ENCODE data around the gene PRR5.

The PRR5 gene

DNA sequence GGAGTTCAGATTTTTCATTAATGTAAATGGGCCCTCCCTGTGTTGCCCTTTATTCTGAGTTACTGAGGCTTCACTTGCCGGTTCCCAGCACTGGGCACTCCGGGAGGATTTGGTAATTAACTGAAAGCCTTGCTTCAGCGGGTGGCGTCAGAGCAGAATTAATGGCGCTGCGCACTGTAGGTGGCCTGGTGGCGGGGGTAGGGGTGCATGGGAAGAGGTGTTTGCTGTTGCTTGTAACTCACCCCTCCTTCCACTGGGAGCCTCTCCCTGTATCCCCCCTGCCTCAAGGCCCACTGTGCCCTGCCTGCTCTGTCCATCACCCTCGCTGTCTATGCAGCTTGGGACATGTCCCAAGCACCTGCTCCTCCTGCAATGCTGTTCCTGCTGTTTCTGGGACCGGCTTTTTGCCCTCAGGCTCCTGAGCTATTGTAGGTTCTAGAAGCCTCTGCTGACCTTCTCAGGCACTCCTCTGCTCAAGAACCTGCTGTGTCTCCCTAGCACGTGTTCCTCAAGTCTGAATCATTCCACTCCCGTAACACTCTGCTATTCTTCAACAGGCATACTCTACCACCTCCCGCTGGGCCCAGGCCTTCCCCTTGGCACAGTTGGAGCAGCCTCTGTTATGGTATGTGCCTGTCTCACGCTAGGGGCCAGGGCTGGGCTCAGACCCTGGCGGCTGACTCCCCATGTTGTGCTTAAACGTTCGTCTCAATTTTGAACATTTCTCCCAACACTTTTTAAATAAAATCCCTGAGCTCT, 74.8 kb downstream of the PRR5 start:
- FAIRE-seq, result no peak

DNA sequence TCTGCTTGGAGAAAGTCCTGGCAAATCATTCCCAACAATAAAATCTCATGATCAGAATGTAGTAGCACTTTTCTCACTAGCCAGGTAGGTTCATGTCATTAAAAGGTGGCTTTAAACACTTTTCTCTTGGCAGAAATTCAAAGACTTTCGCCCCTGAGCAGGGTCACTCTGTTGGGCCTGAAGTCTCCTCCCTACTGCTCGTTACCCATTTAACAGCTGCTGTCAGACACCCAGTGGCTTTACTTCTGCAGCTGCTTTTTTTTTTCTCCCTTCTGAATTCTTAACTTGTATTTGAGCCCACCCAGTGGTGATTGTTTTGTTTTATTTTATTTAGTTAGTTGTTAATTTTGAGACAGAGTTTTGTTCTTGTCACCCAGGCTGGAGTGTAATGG, 75.4 kb downstream of the PRR5 start:
- FAIRE-seq, result no peak
- DNase-seq (ENCODE audit: extremely low spot score, insufficient read length, low read depth), result no peak

More for the DNA sequence above, 74.8 kb downstream of the PRR5 start:
- no peak for DNase-seq (ENCODE audit: extremely low spot score, insufficient read length, low read depth)

DNA sequence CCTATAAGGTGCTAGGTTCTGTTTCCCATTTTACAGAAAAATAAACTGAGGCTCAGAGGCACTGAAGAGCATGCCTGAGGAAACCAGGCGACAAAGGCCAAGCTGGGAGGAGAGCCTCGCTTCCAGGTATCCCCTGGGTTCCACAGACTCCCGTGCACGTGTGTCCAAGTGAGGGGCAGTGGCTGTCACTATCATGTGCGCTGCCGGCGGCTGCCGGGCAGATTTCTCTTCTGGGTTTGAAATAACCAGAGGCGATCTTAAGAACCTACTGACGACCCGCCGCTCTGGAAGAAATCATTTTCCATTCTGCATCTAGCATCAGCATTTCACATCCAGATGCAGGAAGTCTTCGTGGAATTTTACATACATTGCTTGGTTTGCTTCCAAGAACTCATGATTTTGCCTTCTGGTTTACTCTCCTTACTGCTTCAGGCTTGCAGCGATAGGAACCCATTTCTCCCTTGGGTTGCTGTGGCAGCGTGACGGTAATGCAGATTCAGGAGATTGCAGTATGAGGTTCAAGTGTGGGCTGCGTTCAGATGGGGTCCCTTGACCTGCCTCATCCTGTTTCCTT, 79.0 kb downstream of the PRR5 start:
- DNase-seq (ENCODE audit: extremely low spot score, insufficient read length, low read depth) (no peak), FAIRE-seq (no peak)

DNA sequence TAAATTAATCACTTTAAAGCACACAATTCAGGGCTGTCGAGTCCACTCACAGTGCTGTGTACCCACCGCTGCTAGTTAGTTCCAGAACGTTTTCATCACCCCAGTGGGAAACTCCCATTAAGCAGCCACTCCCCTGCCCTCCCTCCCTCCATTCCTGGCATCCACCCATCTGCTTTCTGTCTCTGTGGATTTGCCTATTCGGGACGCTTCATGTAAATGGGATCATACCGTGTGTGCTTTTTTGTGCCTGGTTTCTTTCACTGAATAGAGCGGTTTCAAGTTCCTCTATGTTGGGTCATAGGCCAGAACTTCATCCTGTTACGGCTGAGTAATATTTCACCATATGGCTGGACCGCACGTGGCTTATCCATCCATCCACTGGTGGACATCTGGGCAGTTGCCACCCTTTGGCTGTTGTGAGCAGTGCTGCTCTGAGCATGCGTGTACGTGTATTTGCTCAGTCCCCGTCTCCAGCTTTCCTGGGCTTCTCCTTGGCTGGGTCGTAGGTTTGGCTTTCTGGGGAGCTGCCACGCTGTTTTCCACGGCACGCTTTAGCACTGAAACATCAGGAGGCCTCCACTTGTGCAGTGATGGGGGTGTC, 80.5 kb downstream of the PRR5 start:
- DNase-seq (ENCODE audit: extremely low spot score, insufficient read length, low read depth) (no peak), FAIRE-seq (no peak)

DNA sequence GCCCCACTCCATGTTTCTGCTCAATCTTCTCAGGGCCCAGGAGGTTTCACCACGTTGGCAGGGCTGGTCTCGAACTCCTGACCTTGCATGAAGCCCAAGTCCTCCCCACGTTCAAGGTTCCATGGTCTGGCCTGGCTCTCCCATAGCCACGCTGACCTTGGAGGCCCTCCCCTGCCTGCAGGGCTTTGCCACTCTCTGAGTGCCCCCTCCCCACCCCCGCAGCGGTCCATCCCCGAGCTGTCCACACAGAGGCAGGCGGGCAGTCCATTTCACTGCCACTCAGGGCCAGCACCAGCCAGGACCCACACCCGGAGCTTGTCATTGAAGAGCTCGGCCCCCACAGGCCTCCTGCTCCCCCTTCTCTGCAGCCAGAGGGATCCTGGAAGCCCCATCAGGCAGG, 81.1 kb downstream of the PRR5 start:
- no peak for DNase-seq (ENCODE audit: extremely low spot score, insufficient read length, low read depth)
- FAIRE-seq, result no peak

DNA sequence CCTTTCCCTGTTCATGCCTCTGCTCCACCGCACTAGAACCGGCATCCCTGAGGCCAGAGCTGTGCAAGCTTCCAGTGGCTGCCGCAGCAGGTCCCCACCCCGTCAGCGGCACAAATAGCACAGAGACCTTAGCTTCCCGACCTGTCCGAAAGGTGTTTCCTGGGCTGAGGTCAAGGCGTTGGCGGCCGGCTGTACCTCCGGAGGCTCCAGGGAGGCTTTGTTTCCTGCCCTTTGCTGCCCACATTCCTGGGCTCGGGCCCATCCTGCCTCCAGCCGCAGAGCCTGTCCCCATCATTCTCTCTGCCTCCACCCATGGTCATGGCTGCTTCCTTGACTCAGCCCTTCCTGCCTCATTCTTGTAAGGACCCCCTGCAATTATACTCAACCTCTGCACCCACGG, 81.6 kb downstream of the PRR5 start:
- FAIRE-seq (no peak), DNase-seq (ENCODE audit: extremely low spot score, insufficient read length, low read depth) (no peak)

DNA sequence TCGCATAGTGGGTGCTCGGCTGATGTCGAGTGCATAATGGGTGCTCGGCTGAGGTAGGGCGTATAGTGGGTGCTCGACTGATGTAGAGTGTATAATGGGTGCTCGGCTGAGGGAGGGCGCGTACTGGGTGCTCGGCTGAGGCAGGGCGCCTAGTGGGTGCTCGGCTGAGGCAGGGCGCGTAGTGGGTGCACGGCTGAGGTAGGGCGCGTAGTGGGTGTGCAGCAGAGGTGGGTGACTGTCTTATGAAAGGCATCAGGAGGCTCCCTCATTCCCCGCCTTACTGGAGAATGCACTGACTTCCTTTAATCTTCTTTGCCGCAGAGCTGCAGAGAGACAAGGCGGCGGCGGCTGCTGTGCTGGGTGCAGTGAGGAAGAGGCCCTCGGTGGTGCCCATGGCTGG, 84.1 kb downstream of the PRR5 start:
- FAIRE-seq, result no peak
- no peak for DNase-seq (ENCODE audit: extremely low spot score, insufficient read length, low read depth)

DNA sequence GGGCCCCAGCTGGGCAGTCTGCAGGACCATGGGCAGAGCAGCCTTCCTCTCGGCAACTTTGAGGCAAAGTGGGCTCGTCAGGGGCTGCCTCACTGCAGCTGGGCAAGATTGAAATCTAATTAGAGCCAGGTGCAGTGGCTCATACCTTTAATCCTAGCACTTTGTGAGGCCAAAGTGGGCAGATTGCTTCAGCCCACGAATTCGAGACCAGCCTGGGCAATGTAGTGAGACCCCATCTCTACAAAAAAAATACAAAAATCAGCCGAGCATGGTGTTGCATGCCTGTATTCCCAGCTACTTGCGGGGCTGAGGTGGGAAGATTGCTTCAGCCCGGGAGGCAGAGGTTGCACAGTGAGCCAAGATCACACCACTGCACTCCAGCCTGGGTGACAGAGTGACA, 84.6 kb downstream of the PRR5 start:
- FAIRE-seq, result no peak

More for the DNA sequence above, 84.6 kb downstream of the PRR5 start:
- DNase-seq (ENCODE audit: extremely low spot score, insufficient read length, low read depth), result no peak

Measured in GM18507 (cell line).